MCF 10A (cell line): Measurements from ENCODE around the gene ZNF683. TPM values are rescaled to one million over a fixed set of nuclear protein-coding genes. Genes with fewer than 3 reads are reported as not detected.

Source experiments
- BruUV-seq: library from RNA; stranded (reverse); fragments of 400-500 nt; replicated peaks from 2 replicates; lab custom pipeline; 2021; lab: Mats Ljungman, UMichigan
- CTCF ChIA-PET: fragments of 300-600 bp; sonication (Branson Sonifier 250); formaldehyde crosslinking; extraction: SDS; loops from one replicate; lab custom pipeline; 2021; ENCODE audit warnings: antibody characterized with exemption, inconsistent platforms; lab: Yijun Ruan, JAX
- POLR2A ChIA-PET: fragments of 300-600, 350-650 bp; sonication (Branson Sonifier 250); formaldehyde crosslinking; extraction: SDS; loops from one replicate; lab custom pipeline; 2020; ENCODE audit warnings: antibody characterized with exemption, inconsistent platforms; lab: Yijun Ruan, JAX
- DNase-seq: peaks from one replicate; pipeline ENCODE4 v3.0.0-alpha.2; 2018; ENCODE audit not compliant: unreplicated experiment
- H3K27ac Mint-ChIP-seq: one replicate; pipeline ENCODE4 v1.8.0; 2022; ENCODE audit warnings: mild to moderate bottlenecking, low read depth, mixed read lengths; ENCODE audit not compliant: unreplicated experiment
- H3K27me3 Mint-ChIP-seq: one replicate; pipeline ENCODE4 v1.8.0; 2022; ENCODE audit warnings: mixed read lengths; ENCODE audit not compliant: insufficient read depth, unreplicated experiment
- H3K36me3 Mint-ChIP-seq: one replicate; pipeline ENCODE4 v1.8.0; 2022; ENCODE audit warnings: mild to moderate bottlenecking, moderate library complexity, mixed read lengths; ENCODE audit not compliant: insufficient read depth, unreplicated experiment
- H3K4me1 Mint-ChIP-seq: one replicate; pipeline ENCODE4 v1.8.0; 2022; ENCODE audit warnings: mixed read lengths; ENCODE audit not compliant: insufficient read depth, unreplicated experiment
- H3K4me3 Mint-ChIP-seq: one replicate; pipeline ENCODE4 v1.8.0; 2022; ENCODE audit warnings: mild to moderate bottlenecking, moderate library complexity, mixed read lengths; ENCODE audit not compliant: unreplicated experiment
- H3K9me3 Mint-ChIP-seq: one replicate; pipeline ENCODE4 v1.8.0; 2022; ENCODE audit warnings: mixed read lengths; ENCODE audit not compliant: unreplicated experiment
- CTCF ChIP-seq: fragments of 200-600 bp; IDR thresholded peaks from one replicate; pipeline ENCODE4 v1.8.0; 2022; ENCODE audit warnings: antibody characterized with exemption, mild to moderate bottlenecking; ENCODE audit not compliant: unreplicated experiment
- intact Hi-C: fragments of 100-400 bp; cut with micrococcal nuclease; formaldehyde crosslinking; loops from 2 replicates; pipeline ENCODE4 v1.14.1; 2022
- total RNA-seq: library from RNA; stranded (reverse); gene quantifications from 2 replicates; pipeline ENCODE4 v1.2.3, GENCODE V29; 2022

Gene ZNF683
- total RNA-seq, 1 experiment from 2014 or later: not detected

GRCh38 chr1:26349877-26350244 lies 22.7 kb downstream of the ZNF683 start:
- no peak for TF ChIP-seq CTCF
- ChIA-PET POLR2A (interaction anchor here (0.5 to 1.9 kb wide), 3 partner anchors 13 to 151 kb away, joined by 3 to 6 read pairs (median 3); partner anchors contain the start of gene SH3BGRL3), CTCF (interaction anchor here (0.6 to 1.4 kb wide), 3 partner anchors 14 to 175 kb away, joined by 4 to 5 read pairs (median 4); no protein-coding TSS in a partner anchor)
- no peak overlapping the region for H3K4me3 Mint-ChIP-seq
- DNase-seq: no peak
- H3K27me3 Mint-ChIP-seq: no peaks in the 10 kb centered on the region
- H3K4me1 Mint-ChIP-seq: peaks cover 26% of the 10 kb centered on the region
- no peak overlapping the region for H3K27ac Mint-ChIP-seq
- H3K36me3 Mint-ChIP-seq: no peaks in the 10 kb centered on the region
- no TSS peak for BruUV-seq
- no peaks in the 10 kb centered on the region for H3K9me3 Mint-ChIP-seq
- intact Hi-C loops: no loop called here

GRCh38 chr1:26349188-26349876 lies 23.2 kb downstream of the ZNF683 start:
- peak overlapping the region; percentile 31 for H3K27ac Mint-ChIP-seq
- intact Hi-C loops: no loop called here
- H3K9me3 Mint-ChIP-seq: no peaks in the 10 kb centered on the region
- BruUV-seq: no TSS peak
- H3K4me1 Mint-ChIP-seq: peaks cover 26% of the 10 kb centered on the region
- ChIA-PET CTCF (interaction anchor here (0.6 to 1.4 kb wide), 4 partner anchors 15 to 175 kb away, joined by 4 to 7 read pairs (median 4); no protein-coding TSS in a partner anchor), POLR2A (interaction anchor here (0.5 to 1.9 kb wide), 5 partner anchors 13 to 152 kb away, joined by 3 to 6 read pairs (median 3); partner anchors contain the start of gene SH3BGRL3)
- H3K27me3 Mint-ChIP-seq: no peaks in the 10 kb centered on the region
- no peak overlapping the region for H3K4me3 Mint-ChIP-seq
- TF ChIP-seq CTCF: no peak
- DNase-seq: peak; percentile 36
- no peaks in the 10 kb centered on the region for H3K36me3 Mint-ChIP-seq

GRCh38 chr1:26346274-26347033 lies 26.1 kb downstream of the ZNF683 start:
- Mint-ChIP-seq H3K27me3 (no peaks in the 10 kb centered on the region), H3K4me1 (peaks cover 14% of the 10 kb centered on the region), H3K27ac (no peak overlapping the region), H3K9me3 (no peaks in the 10 kb centered on the region), H3K36me3 (no peaks in the 10 kb centered on the region), H3K4me3 (no peak overlapping the region)
- no peak for TF ChIP-seq CTCF
- POLR2A ChIA-PET: interaction anchor here (0.5 to 0.6 kb wide), 2 partner anchors 10 to 17 kb away, joined by 3 read pairs; no protein-coding TSS in a partner anchor
- DNase-seq: no peak
- CTCF ChIA-PET: interaction anchor here (0.7 to 1.7 kb wide), 3 partner anchors 18 to 72 kb away, joined by 3 to 9 read pairs (median 4); no protein-coding TSS in a partner anchor
- intact Hi-C loops: no loop called here
- BruUV-seq: no TSS peak

GRCh38 chr1:26345718-26346117 lies 26.8 kb downstream of the ZNF683 start:
- H3K4me3 Mint-ChIP-seq: no peak overlapping the region
- no peaks in the 10 kb centered on the region for H3K9me3 Mint-ChIP-seq
- BruUV-seq: no TSS peak
- peaks cover 7% of the 10 kb centered on the region for H3K4me1 Mint-ChIP-seq
- H3K36me3 Mint-ChIP-seq: no peaks in the 10 kb centered on the region
- H3K27ac Mint-ChIP-seq: no peak overlapping the region
- CTCF ChIA-PET: interaction anchor here (0.6 kb wide), 1 partner anchor 991 kb away, joined by 3 read pairs; no protein-coding TSS in a partner anchor
- no peak for TF ChIP-seq CTCF
- POLR2A ChIA-PET: interaction anchor here (0.5 kb wide), 1 partner anchor 9 kb away, joined by 3 read pairs; no protein-coding TSS in a partner anchor
- no peak for DNase-seq
- H3K27me3 Mint-ChIP-seq: no peaks in the 10 kb centered on the region
- intact Hi-C loops: no loop called here
